ENCODE measurements around the gene PRR4. TPM values are rescaled to one million over a fixed set of nuclear protein-coding genes. Genes with fewer than 3 reads are reported as not detected.

PRR4 gene
- total RNA-seq, 1 donor from 2014 or later, result 3.7 TPM

DNA sequence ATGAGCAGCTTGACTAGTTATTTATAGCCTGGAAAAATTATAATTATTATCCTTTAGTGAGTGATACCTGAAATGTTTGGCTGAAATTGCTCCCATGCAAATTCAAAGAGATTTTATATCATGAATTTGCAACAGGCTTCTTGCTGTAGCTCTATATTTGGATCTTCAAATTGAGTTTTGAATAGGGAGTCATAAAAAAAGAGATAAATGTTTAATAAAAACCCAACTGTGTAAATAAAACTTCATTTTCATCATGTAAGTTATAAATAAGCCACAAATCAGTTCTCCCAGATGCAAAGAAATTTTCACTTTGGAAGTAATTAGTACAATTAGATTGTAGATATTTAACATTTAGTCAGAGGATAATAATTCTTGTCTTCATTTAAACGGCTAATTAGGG, 42.1 kb downstream of the PRR4 start, which contains the start of gene TAS2R8:
Gene TAS2R8 (minus strand): TSS at position 101 of the 400 bp plus-strand sequence. CDS start 306 bp downstream, outside the sequence.
- no peaks in the 10 kb centered on the region for H3K9me3 Mint-ChIP-seq (ENCODE audit: unreplicated experiment)
- no peaks in the 10 kb centered on the region for H3K27me3 Mint-ChIP-seq (ENCODE audit: unreplicated experiment)
- no peak within 1 kb of the TSS for H3K4me3 Mint-ChIP-seq (ENCODE audit: unreplicated experiment)
- no peaks in the 10 kb centered on the region for H3K36me3 Mint-ChIP-seq (ENCODE audit: low read depth, unreplicated experiment)
- H3K4me1 Mint-ChIP-seq (ENCODE audit: unreplicated experiment), result no peaks in the 10 kb centered on the region
- DNase-seq (ENCODE audit: low spot score), result no peak
- H3K27ac Mint-ChIP-seq (ENCODE audit: unreplicated experiment), result no peak within 1 kb of the TSS
- no peak for TF ChIP-seq CTCF (IDR thresholded peaks at IDR 0.05; ENCODE audit: unreplicated experiment)

DNA sequence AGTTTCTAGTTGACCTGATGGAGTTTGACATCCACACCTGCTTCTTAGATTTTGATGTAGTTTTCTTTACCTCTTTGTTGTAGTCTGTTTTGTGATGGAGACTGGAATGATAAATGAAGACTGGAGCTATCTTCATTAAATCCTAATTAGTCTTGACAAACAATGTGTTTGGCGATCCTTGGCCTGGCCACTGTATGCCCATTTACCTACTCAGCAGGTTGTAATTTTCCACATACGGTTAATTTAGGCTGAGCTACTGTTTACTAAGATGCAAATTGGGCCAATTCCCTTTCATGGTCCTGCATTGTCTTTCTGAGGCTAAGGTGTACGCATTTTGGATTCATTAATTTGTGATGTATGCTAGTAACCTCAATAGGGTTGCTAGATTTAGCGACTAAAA, 46.7 kb downstream of the PRR4 start, which contains the start of gene TAS2R7:
Gene TAS2R7 (minus strand): TSS at position 41 of the 400 bp plus-strand sequence. CDS start 57 bp downstream, outside the sequence.
- no peak within 1 kb of the TSS for H3K4me3 Mint-ChIP-seq (ENCODE audit: unreplicated experiment)
- no peaks in the 10 kb centered on the region for H3K36me3 Mint-ChIP-seq (ENCODE audit: low read depth, unreplicated experiment)
- no peak for TF ChIP-seq CTCF (IDR thresholded peaks at IDR 0.05; ENCODE audit: unreplicated experiment)

GRCh38 chr12:10801741-10802140, 47.5 kb downstream of the PRR4 start:
- no peak for DNase-seq (ENCODE audit: low spot score)
- Mint-ChIP-seq H3K9me3 (ENCODE audit: unreplicated experiment) (no peaks in the 10 kb centered on the region), H3K4me1 (ENCODE audit: unreplicated experiment) (no peaks in the 10 kb centered on the region), H3K27me3 (ENCODE audit: unreplicated experiment) (no peaks in the 10 kb centered on the region), H3K27ac (ENCODE audit: unreplicated experiment) (no peak overlapping the region), H3K36me3 (ENCODE audit: low read depth, unreplicated experiment) (no peaks in the 10 kb centered on the region), H3K4me3 (ENCODE audit: unreplicated experiment) (no peak overlapping the region)
- no peak for TF ChIP-seq CTCF (IDR thresholded peaks at IDR 0.05; ENCODE audit: unreplicated experiment)

More for the DNA sequence above, 46.7 kb downstream of the PRR4 start, which contains the start of gene TAS2R7:
- H3K4me1 Mint-ChIP-seq (ENCODE audit: unreplicated experiment), result no peaks in the 10 kb centered on the region
- H3K9me3 Mint-ChIP-seq (ENCODE audit: unreplicated experiment), result no peaks in the 10 kb centered on the region
- H3K27me3 Mint-ChIP-seq (ENCODE audit: unreplicated experiment), result no peaks in the 10 kb centered on the region
- no peak for DNase-seq (ENCODE audit: low spot score)
- H3K27ac Mint-ChIP-seq (ENCODE audit: unreplicated experiment), result no peak within 1 kb of the TSS

Other genes starting within 250 kb of the PRR4 start
- 23.8 TPM for gene MAGOHB, start 235.9 kb downstream of the PRR4 start, total RNA-seq (ENCODE audit: unreplicated experiment)
- 11.4 TPM for gene STYK1, start 175.4 kb downstream of the PRR4 start, total RNA-seq (ENCODE audit: unreplicated experiment)
- 494 TPM for gene YBX3, start 126.2 kb downstream of the PRR4 start, total RNA-seq (ENCODE audit: unreplicated experiment)
- not detected for gene TAS2R7, start 46.8 kb downstream of the PRR4 start, total RNA-seq (ENCODE audit: unreplicated experiment)
- gene TAS2R8, start 42.2 kb downstream of the PRR4 start, total RNA-seq (ENCODE audit: unreplicated experiment), result 0.44 TPM
- not detected for gene TAS2R9, start 39.3 kb downstream of the PRR4 start, total RNA-seq (ENCODE audit: unreplicated experiment)
- 0.87 TPM for gene TAS2R10, start 23.1 kb downstream of the PRR4 start, total RNA-seq (ENCODE audit: unreplicated experiment)
- 15.6 TPM for gene PRH1, start 34.8 kb upstream of the PRR4 start, total RNA-seq (ENCODE audit: unreplicated experiment)
- 0.90 TPM for gene TAS2R13, start 60.1 kb upstream of the PRR4 start, total RNA-seq (ENCODE audit: unreplicated experiment)
- gene PRH2, start 79.8 kb upstream of the PRR4 start, total RNA-seq (ENCODE audit: unreplicated experiment), result not detected
- 2.0 TPM for gene TAS2R14, start 89.8 kb upstream of the PRR4 start, total RNA-seq (ENCODE audit: unreplicated experiment)
- 1.2 TPM for gene TAS2R50, start 137.4 kb upstream of the PRR4 start, total RNA-seq (ENCODE audit: unreplicated experiment)
- gene TAS2R20, start 148.8 kb upstream of the PRR4 start, total RNA-seq (ENCODE audit: unreplicated experiment), result 1.7 TPM
- 3.4 TPM for gene TAS2R19, start 173.1 kb upstream of the PRR4 start, total RNA-seq (ENCODE audit: unreplicated experiment)
- gene TAS2R31, start 181.9 kb upstream of the PRR4 start, total RNA-seq (ENCODE audit: unreplicated experiment), result 3.1 TPM
- 0.82 TPM for gene TAS2R46, start 212.8 kb upstream of the PRR4 start, total RNA-seq (ENCODE audit: unreplicated experiment)
- gene TAS2R43, start 242.8 kb upstream of the PRR4 start, total RNA-seq (ENCODE audit: unreplicated experiment), result 0.62 TPM

All from endothelial cell (in vitro differentiated cells).